ENCODE measurements around the gene CNOT6. TPM values are rescaled to one million over a fixed set of nuclear protein-coding genes. Genes with fewer than 3 reads are reported as not detected.

The CNOT6 gene
- total RNA-seq, 4 donors from 2014 or later: 14.6 to 20.0 (median 19.3) TPM

DNA sequence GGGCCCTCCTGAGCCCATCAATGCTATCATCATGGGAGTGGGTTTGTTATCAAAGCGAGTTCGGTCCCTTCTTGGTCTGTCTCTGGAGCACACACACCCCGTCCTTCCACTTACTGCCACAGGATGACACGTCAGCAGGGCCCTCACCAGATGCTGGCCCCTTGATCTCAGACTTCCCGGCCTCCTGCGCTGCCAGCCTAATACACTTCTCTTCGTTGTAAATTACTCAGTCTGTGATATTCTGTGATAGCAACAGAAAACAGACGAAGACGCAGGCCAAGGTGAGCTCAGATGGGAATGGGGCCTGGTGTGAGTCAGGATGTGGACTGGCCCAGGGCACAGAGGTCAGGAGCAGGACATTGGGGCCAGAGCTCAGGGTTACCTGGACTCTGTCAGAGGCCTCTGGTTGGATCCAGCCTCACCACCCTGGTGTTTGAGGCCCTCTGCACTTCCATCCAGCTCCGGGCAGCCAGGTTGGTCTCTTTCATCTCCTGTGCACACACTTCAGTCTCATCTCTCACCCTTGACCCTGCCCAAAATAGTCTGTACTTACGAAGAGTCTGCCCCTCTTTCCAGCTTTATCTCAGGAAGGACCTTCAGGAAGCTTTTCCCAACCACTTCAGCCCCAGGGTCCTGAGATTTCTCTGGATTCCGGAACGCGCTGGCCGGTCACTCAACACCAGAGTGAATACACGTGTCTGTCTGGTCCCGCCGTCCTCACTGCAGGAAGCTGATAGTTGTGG, 26.0 kb upstream of the CNOT6 start:
- in situ Hi-C loops (cut with MboI; ENCODE audit: low pct_ligation_motif_present in 1 of 4, low pct_unique_long_range_greater_than_20kb in 1 of 4, low sequenced_read_pairs in 3 of 4): no loop called here
- 87% methylated on average over 18 of the region's 18 CpGs; no CpG with 5 or more reads in 1 of the 2 donors for WGBS, 2 donors (ENCODE audit: low coverage in 1 of 2)
- Histone ChIP-seq H3K27me3 (peaks cover 5% of the 10 kb centered on the region), H3K36me3 (no peaks in the 10 kb centered on the region), H3K27ac (no peak overlapping the region), H3K9me3 (no peaks in the 10 kb centered on the region), H3K4me3 (no peak overlapping the region), H3K4me1 (peaks cover 0 to 31% (median 6%) of the 10 kb centered on the region in 4 donors)
- intact Hi-C loops (cut with DNase I; ENCODE audit: low total_unique reads): no loop called here
- TF ChIP-seq POLR2AphosphoS5 (IDR thresholded peaks at IDR 0.05): no peak
- TF ChIP-seq EP300 (IDR thresholded peaks at IDR 0.05; ENCODE audit: low read depth): no peak
- no peak for TF ChIP-seq POLR2A (IDR thresholded peaks at IDR 0.05)
- TF ChIP-seq, protein P1, sequence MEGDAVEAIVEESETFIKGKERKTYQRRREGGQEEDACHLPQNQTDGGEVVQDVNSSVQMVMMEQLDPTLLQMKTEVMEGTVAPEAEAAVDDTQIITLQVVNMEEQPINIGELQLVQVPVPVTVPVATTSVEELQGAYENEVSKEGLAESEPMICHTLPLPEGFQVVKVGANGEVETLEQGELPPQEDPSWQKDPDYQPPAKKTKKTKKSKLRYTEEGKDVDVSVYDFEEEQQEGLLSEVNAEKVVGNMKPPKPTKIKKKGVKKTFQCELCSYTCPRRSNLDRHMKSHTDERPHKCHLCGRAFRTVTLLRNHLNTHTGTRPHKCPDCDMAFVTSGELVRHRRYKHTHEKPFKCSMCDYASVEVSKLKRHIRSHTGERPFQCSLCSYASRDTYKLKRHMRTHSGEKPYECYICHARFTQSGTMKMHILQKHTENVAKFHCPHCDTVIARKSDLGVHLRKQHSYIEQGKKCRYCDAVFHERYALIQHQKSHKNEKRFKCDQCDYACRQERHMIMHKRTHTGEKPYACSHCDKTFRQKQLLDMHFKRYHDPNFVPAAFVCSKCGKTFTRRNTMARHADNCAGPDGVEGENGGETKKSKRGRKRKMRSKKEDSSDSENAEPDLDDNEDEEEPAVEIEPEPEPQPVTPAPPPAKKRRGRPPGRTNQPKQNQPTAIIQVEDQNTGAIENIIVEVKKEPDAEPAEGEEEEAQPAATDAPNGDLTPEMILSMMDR (IDR thresholded peaks at IDR 0.05): no peak
- DNase-seq: no peak

DNA sequence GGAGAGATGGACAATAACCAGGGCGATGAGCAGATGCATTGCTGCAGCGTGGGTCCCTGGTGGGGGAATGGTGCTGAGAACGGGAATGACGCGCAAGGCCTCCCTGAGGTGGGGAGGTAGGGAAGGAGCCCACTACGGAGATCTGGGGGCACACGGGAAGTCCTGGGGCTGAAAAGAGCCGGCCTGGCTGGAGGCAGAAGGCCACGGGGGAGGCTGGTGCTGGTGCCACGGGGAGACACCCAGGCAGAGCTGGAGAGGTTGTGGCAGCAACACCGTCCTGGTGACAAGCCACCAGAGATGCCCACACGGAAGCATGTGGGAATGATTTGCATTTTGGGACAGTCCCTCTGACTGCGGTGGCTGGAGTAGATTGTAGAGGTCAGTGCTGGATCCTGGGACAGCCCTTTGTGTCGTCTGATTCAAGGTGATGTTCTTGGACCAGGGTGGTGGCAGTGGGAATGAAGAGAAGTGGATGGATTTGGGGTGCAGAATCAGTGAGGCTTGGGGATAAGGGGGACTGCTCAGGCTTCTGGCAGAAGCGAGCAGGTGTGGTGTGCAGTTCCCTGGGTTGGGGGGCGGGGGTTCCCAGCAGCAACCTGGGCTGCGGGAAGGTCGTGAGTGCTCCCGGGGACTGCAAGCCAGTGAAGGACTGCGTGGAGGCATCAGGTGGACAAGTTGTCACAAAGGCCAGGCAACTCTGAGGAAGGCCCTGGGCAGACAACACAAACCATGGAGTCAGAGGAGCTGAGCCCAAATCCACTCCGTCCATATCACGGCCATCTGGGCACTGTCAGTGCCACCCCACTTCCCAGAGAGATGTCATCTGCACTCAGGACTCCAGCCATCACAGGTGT, 25.2 kb upstream of the CNOT6 start:
- H3K4me3 ChIP-seq: no peak overlapping the region
- intact Hi-C loops (cut with DNase I; ENCODE audit: low total_unique reads): no loop called here
- in situ Hi-C loops (cut with MboI; ENCODE audit: low pct_ligation_motif_present in 1 of 4, low pct_unique_long_range_greater_than_20kb in 1 of 4, low sequenced_read_pairs in 3 of 4): no loop called here
- no peak for DNase-seq
- TF ChIP-seq, protein P1 (IDR thresholded peaks at IDR 0.05): no peak
- TF ChIP-seq EP300 (IDR thresholded peaks at IDR 0.05; ENCODE audit: low read depth) (no peak), POLR2A (IDR thresholded peaks at IDR 0.05) (no peak), POLR2AphosphoS5 (IDR thresholded peaks at IDR 0.05) (no peak)
- 76 to 92% methylated on average over 11 to 22 of the region's 22 CpGs for WGBS, 2 donors (ENCODE audit: low coverage in 1 of 2)
- H3K9me3 ChIP-seq: no peaks in the 10 kb centered on the region
- H3K27ac ChIP-seq: no peak overlapping the region
- no peaks in the 10 kb centered on the region for H3K36me3 ChIP-seq
- peaks cover 5% of the 10 kb centered on the region for H3K27me3 ChIP-seq
- H3K4me1 ChIP-seq: peaks cover 0 to 31% (median 6%) of the 10 kb centered on the region in 4 donors

DNA sequence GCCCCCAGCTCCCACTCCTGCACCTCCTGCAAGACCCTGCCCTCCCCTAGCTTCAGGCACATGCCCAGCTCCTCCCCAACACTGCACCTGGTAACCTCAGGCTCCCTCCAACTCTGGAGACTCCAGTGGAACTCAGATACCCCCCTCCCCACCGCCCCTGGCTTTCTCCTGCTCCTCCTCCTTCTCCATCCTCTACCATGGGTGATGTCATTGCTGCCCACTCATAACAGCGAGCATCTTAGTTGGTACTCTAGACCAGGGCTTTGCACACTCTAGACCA, 24.7 kb upstream of the CNOT6 start:
- TF ChIP-seq POLR2A (IDR thresholded peaks at IDR 0.05) (no peak), EP300 (IDR thresholded peaks at IDR 0.05; ENCODE audit: low read depth) (no peak), POLR2AphosphoS5 (IDR thresholded peaks at IDR 0.05) (no peak)
- TF ChIP-seq, protein P1 (IDR thresholded peaks at IDR 0.05): no peak
- Histone ChIP-seq H3K27ac (no peak overlapping the region), H3K36me3 (no peaks in the 10 kb centered on the region), H3K4me1 (peaks cover 0 to 26% (median 4%) of the 10 kb centered on the region in 4 donors), H3K4me3 (no peak overlapping the region), H3K9me3 (no peaks in the 10 kb centered on the region), H3K27me3 (peaks cover 5% of the 10 kb centered on the region)
- intact Hi-C loops (cut with DNase I; ENCODE audit: low total_unique reads) (no loop called here), in situ Hi-C loops (cut with MboI; ENCODE audit: low pct_ligation_motif_present in 1 of 4, low pct_unique_long_range_greater_than_20kb in 1 of 4, low sequenced_read_pairs in 3 of 4) (no loop called here)
- no peak for DNase-seq
- 65% methylated on average over 2 of the region's 2 CpGs; no CpG with 5 or more reads in 1 of the 2 donors for WGBS, 2 donors (ENCODE audit: low coverage in 1 of 2)

DNA sequence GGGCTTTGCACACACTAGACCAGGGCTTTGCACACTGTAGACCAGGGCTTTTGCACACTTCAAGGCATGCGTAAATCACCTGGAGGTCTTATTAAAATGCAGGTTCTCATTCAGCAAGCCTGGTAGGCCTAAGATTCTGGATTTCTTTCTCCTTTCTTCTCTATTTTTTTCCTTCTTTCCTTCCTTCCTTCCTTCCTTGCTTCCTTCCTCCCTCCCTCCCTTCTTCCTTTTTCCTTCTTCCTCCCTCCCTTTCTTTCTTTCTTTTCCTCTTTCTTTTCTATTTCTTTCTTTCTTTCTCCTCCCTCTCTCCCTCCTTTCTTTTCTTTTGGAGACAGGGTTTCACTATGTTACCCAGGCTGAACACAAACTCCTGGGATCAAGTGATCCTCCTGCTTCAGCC, 24.3 kb upstream of the CNOT6 start:
- intact Hi-C loops (cut with DNase I; ENCODE audit: low total_unique reads): no loop called here
- Histone ChIP-seq H3K4me1 (peaks cover 0 to 22% (median 4%) of the 10 kb centered on the region in 4 donors), H3K9me3 (no peaks in the 10 kb centered on the region), H3K27ac (no peak overlapping the region), H3K36me3 (no peaks in the 10 kb centered on the region), H3K4me3 (no peak overlapping the region), H3K27me3 (peaks cover 5% of the 10 kb centered on the region)
- 100% methylated on average over 1 of the region's 1 CpG for WGBS, 2 donors (ENCODE audit: low coverage in 1 of 2)
- TF ChIP-seq POLR2A (IDR thresholded peaks at IDR 0.05) (no peak), POLR2AphosphoS5 (IDR thresholded peaks at IDR 0.05) (no peak), EP300 (IDR thresholded peaks at IDR 0.05; ENCODE audit: low read depth) (no peak)
- TF ChIP-seq, protein P1 (IDR thresholded peaks at IDR 0.05): no peak
- in situ Hi-C loops (cut with MboI; ENCODE audit: low pct_ligation_motif_present in 1 of 4, low pct_unique_long_range_greater_than_20kb in 1 of 4, low sequenced_read_pairs in 3 of 4): no loop called here
- no peak for DNase-seq

Measured in transverse colon (tissue), 4 donors.